ENCODE results near the gene SAMD8. TPM values are rescaled to one million over a fixed set of nuclear protein-coding genes. Genes with fewer than 3 reads are reported as not detected.
A peak's percentile ranks its signal among the peaks of the same experiment; 100 is the strongest.

The SAMD8 gene
- 21.9 TPM for total RNA-seq
- long read RNA-seq, transcript SAMD8-202 (6 exons, 1,654 nt): major isoform, 5 of 11 reads
- long read RNA-seq, partial matches to known transcripts: 2 of 11 reads
- long read RNA-seq, other reads (novel, unspliced or antisense): 4 of 11 reads

DNA sequence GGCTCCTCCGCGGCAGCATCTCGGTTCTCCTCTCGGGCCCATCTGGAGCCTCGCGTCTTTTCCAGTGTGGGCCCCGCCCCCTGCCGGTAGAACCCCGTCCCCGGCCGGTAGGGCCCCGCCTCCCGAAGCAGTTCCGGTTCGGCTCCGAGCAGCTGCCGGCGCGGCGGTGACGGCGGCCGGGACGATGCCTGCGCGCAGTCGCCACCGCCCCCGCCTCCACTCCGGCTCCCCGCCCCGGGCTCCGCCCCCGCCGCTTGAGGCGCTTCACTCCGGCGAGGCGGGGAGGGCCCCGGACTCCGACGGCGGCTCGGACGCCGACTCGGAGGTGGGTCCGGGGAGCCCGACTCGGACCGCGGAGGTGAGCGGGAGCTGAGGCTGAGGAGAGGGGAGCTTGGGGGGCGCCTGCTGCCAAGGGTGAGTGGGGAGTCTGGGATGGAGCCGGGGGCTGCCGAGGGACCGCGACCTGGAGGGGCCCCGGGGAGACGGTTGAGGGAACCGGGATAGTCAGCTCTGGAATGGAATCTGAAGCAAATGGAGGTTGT is at the start of gene SAMD8:
Gene SAMD8 (plus strand): TSS at position 292 of the 542 bp plus-strand sequence. CDS start 38,873 bp downstream, outside the sequence.
- intact Hi-C loops (cut with DNase I): loop anchor here (2.0 to 5.0 kb wide), 4 partner anchors 56 to 284 kb away; partner anchors contain the start of genes KAT6B and VDAC2
- peak; percentile 93 for ATAC-seq
- peak; percentile 99 for DNase-seq (ENCODE audit: missing footprints)

DNA sequence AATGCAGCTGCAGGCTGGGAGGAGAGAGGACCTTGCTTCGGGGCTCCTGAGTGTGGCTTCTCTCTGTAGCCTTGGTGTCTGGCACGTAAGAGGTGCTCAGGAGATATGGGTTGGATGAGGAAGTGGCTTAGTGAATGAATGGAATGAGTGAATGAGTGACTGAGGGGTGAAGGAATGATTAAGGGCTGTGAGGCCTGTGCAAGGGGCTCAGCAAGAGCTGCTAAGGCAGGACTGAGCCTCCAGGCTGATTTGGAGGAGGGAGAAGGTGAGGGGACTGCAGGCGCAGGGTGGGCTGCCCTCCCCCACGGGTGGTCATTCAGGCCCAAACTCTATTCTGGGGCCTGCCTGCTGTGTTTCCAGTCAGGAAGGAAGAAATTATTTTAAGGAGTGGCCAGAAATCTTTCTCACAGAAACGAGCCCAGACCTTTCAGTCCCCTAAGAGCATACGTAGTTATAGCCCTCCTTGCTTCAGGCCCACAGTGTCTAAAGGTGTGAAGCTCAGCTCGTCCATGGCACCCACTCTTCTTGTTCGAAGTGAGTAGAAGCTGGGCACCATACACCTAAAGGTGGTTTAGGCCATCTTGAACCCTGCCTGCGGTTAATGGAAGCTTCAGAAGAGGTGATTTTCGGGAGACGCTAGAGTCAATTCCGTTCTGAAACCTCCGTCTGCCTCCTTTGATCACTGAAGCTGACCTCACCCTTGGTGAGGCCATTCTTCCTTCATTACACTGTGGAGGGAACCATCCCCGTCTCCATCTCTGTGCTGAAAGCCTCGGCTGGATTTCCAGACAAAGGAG is 49.5 kb upstream of the SAMD8 start:
- ATAC-seq (no peak), DNase-seq (ENCODE audit: missing footprints) (no peak)
- intact Hi-C loops (cut with DNase I): no loop called here

DNA sequence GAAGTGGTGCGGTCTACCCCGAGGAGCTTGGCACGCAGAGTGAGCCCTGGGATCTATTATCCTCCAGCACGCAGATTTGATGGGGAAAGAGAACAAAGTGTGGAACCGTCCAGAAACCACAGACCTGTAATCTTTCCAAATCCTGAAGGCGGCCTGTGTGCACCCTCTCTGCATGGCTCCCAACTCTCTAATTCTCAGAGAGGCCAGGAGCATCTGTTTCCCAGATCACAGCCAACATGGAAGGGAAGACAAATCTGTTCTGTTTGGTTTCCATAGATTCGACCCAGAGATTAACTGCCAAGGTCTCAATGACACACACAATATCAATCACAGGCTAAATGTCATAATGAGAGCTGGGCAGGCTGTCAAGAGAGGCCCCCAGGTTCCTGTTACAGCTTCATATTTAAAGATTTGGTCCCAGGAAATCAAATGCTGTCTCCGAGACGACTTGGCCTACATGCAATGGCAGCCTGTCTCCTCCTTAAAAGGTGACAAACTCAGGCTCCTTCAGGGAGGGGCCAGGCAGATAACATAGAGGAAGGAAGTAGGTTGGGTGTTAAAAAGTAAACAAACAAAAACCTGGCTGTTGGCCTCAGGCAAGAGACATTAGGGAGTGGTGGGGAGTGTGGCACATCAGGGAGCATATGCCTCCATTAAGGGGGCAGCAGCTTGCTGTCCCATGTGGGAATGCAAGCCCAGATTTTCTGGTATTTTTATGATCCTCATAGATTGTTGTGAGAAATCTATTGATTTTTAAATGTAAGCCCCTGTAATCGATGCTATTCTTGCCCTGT is 48.8 kb upstream of the SAMD8 start:
- ATAC-seq (no peak), DNase-seq (ENCODE audit: missing footprints) (no peak)
- intact Hi-C loops (cut with DNase I): no loop called here

DNA sequence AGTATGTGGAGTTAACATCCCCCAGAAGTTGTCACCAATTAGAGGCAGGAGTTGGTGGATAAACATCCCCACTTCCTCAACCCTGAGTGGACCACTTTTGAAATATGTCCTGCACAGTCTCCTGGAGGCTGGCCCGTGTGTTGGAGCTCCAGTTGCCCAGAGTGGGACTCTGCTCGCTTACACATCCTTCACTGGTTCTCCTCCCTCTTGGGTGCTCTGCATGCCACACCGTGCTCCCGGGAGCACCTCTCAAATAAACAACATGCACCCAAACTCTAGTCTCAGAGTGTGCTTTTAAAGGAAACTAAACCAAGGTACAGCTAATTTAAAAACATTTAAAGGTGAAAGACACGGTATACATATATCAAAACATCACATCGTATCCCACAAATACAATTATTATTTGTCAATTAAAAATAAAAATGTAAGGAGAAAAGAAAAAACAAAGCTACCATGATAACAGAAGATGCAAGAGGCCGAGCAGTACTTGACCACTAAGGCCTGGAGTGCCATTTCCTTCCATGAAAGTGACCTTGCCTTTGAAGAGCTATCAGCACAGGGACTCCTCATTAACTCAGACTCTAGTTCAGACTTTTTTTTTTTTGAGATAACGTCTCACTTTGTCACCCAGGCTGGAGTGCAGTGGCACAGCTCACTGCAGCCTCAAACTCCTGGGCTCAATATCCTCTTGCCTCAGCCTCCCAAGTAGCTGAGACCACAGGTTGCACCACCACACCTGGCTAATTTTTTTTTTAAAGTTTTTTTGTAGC is 47.8 kb upstream of the SAMD8 start:
- no peak for DNase-seq (ENCODE audit: missing footprints)
- intact Hi-C loops (cut with DNase I): no loop called here
- no peak for ATAC-seq

DNA sequence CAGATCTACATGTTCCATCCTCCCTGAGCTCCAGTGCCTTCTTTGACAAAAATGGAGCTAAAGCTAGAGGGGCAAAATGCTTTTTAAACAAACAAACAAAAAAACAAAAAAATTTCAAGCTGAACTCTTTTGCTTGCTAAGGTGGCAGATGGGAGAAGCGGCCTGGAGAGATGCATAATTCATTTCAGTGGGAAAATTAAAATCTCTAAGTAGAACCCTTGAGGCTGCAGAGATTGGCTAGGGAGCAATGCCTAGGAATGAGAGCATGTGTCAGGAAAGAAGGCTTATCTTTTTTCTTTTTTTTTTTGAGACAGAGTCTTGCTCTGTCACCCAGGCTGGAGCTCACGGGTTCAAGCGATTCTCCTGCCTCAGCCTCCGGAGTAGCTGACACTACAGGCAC is 46.4 kb upstream of the SAMD8 start:
- DNase-seq (ENCODE audit: missing footprints): no peak
- no peak for ATAC-seq
- intact Hi-C loops (cut with DNase I): no loop called here

DNA sequence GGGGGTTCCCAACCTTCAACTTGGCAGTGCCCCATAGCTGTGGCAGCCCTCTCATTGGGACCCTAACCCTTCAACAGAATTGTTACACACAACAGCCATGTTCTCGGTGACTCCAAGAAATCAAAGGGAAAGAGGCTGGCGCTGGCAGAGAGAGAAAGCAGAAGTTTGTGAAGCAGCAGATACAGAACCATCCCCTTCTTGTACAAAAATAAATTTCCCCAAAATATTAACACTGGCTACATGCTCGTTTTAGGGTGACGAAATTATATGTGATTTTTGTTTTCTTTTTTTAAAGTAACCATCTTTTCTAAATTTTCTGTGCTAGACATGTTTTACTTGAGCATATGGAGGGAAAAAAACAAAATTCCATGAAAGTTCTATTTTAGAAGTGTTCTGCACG is 45.2 kb upstream of the SAMD8 start:
- intact Hi-C loops (cut with DNase I): no loop called here
- no peak for ATAC-seq

DNA sequence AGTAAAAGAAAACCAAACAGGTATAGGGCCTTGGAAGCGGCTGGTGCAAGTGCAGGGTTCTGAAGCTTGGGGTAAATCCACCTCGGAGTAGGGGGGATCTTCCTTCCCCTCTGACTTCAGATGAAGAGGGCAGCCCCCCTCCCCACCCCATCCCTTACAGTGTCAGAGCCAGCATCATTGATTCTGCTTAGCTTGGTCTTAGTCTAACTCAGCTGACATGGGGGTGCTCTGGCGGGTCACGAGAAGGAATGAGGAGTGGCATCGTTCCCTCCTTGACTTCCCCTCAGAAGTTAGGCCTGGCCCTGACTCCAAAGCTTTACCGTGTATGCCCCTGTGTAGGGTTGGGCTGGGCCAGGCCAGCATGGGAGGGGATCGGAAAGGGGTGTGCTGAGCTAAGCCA is 44.2 kb upstream of the SAMD8 start:
- ATAC-seq (no peak), DNase-seq (ENCODE audit: missing footprints) (no peak)
- intact Hi-C loops (cut with DNase I): no loop called here

More for the DNA sequence above, 45.2 kb upstream of the SAMD8 start:
- DNase-seq (ENCODE audit: missing footprints): no peak

DNA sequence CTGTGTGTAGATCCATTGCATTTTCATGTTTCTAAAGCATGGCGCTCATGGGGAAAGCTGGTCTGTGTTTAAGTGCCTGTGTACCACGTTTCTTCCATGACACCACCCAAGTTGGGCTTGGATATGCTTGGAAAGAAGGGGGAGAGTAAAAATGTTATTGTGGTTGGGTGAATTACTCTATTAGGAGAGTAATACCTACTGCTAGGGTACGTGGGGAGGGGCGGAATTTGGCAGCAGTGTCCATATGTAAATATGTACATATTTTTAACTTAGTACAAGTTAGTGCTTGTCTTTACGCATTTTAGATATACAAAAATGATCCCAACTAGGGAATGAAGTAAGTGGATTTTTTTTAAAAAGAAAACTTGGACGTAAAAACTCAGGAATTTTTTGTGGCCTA is 42.9 kb upstream of the SAMD8 start:
- intact Hi-C loops (cut with DNase I): no loop called here
- DNase-seq (ENCODE audit: missing footprints): no peak
- ATAC-seq: no peak

DNA sequence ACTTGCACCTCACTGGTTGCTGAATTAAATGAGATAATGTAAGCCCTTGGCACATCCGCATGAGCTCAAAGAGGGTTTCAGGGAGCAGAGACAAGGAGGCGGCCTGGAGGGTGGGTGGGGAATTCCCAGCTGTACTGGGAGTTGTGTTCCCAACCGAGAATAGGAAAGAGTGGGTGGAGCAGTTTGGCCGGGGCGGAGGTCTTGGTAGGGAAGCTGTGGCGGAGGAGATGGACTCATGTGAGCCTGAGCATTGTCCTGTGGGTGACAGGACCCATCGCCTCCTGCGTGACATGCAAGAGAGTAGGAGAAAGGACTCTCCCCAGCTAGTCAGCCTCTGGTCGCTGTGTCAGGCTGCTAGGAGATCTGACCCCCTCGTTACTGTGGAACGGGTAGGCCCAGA is 41.0 kb upstream of the SAMD8 start:
- DNase-seq (ENCODE audit: missing footprints): no peak
- ATAC-seq: no peak
- intact Hi-C loops (cut with DNase I): loop anchor here (5.0 kb wide), 1 partner anchor 33 kb away; no protein-coding TSS in a partner anchor

DNA sequence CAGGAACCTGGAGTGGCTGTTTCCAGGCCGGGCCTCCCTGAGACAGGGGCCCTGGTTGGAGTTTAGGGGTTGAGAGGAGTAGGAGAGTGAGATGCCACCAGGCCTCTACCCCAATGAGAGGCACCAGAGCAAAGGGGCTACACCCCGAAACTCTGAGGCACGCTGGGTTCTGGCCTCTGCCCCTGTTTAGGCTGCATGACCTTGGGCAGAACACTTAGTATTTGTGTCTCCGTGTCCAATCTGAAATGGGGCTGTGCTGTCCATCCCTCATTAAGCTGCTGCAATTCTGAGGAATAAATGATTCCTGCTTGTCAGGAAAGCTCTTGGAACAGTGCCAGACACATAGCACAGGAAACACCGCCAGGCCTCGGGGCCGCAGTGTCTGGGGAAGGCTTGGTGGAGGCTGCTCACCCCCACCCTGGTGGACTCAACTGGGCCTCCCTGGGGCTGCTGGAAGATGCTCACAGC is 40.5 kb upstream of the SAMD8 start:
- intact Hi-C loops (cut with DNase I): loop anchor here (5.0 kb wide), 1 partner anchor 34 kb away; no protein-coding TSS in a partner anchor
- ATAC-seq (peak; percentile 37), DNase-seq (ENCODE audit: missing footprints) (no peak)

DNA sequence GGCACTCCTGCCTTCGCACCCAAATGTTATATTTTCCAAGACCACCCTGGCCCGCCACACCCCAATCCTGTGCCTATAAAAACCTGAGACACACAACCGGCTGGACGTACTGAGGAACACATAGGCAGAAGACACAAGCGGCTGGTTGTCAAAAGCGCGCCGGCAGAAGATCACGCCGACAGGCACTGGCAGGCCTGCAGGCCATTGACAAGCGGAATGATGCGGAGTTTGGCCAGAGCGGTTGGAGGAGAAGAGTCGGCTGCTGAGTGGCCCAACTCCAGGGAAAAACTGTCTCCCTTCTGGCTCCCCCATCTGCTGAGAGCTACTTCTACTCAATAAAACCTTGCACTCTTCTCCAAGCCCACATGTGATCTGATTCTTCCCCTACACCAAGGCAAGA is 39.7 kb upstream of the SAMD8 start:
- DNase-seq (ENCODE audit: missing footprints) (no peak), ATAC-seq (no peak)
- intact Hi-C loops (cut with DNase I): loop anchor here (5.0 kb wide), 1 partner anchor 34 kb away; no protein-coding TSS in a partner anchor

DNA sequence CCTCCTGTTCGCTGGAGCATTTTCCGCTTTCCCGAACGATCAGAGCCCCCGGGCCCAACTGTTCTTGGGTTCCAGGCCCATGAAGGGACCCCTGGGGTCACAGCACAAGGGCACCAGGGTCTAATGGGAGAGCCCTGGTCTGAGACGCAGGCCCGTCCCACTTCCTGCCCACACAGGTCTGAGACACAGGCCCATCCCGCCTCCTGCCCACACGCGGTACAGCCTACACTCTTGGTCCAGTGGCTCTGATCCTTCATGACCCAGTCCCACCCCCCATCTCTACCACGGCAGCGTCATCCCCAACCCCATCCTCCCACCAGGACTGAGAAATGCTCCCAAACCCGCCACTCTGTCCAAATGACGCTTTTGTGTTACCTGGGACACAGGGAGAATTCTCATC is 38.7 kb upstream of the SAMD8 start:
- DNase-seq (ENCODE audit: missing footprints): no peak
- intact Hi-C loops (cut with DNase I): loop anchor here (5.0 kb wide), 1 partner anchor 35 kb away; no protein-coding TSS in a partner anchor
- ATAC-seq: no peak

DNA sequence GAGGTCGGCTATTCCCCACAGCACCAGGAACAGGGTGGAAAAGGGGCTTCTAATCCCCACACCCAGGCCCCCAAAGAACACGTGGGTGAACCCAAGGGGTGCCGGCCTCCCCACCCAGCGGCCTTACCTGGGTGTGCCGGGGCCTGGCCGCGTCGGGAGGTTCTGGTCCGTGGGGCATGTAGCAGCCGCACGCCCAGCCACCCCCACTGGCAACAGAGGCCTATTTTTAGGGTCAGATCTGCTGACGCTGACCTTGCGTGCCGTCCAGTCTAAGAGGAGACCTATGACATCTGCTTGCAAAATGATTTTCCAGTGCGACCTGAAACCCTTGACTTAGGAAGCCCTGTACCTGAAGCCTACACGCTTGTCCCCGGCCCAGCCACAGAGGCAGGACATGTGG is 38.0 kb upstream of the SAMD8 start:
- DNase-seq (ENCODE audit: missing footprints) (no peak), ATAC-seq (no peak)
- intact Hi-C loops (cut with DNase I): loop anchor here (5.0 kb wide), 1 partner anchor 36 kb away; no protein-coding TSS in a partner anchor

DNA sequence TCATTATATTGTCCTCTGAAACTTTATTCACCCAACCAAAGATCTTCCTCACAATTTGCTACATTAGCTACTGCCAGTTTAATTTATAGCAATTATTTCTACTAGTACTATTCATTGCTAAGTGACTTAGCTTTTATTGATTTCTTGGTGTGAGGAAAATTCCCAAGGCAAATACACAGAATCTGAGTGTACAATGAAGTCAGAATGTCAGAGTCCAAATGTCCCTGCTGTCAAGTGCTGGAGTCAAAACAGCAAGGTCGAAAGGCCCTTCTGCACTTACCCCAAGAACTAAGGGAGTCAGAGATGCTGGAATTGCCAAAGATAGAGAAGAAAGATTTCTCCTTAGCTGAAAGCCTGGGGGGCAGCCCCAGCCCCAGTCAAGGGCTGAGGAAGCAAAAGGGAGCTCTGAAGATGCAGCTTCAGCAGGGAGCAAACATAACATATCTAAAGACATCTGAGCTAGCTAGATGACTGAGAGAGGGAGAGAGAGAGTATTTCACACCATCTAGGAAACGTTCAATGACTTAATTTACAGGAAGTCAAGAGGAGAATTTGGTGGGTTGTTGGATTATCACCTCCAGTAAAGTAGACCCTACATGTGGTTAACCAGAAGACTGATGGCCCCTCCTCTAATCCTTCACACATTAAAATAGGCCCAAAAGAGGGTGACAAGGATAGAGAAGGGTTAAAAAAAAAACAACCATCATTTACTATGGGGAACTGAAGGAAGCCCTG is 36.6 kb upstream of the SAMD8 start:
- no peak for DNase-seq (ENCODE audit: missing footprints)
- no peak for ATAC-seq
- intact Hi-C loops (cut with DNase I): loop anchor here (5.0 kb wide), 1 partner anchor 38 kb away; no protein-coding TSS in a partner anchor

DNA sequence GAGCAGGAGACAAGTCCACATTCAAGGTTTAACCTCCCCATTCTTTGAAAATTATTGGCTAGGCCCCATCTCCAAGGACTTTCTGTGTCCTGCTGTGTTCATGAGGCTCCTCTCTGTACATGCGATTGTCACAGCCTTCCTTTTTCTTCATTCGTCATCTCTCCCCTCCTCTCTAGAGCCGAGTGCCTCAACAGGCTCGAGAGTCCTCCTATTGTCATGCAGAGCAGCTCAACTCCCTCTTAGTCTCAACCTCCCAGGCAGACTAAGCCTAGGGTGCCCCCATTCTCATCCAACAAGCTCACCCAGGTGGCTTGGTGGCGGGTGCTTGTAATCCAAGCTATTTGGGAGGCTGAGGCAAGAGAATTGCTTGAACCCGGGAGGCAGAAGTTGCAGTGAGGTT is 35.1 kb upstream of the SAMD8 start:
- intact Hi-C loops (cut with DNase I): no loop called here
- ATAC-seq (no peak), DNase-seq (ENCODE audit: missing footprints) (no peak)

DNA sequence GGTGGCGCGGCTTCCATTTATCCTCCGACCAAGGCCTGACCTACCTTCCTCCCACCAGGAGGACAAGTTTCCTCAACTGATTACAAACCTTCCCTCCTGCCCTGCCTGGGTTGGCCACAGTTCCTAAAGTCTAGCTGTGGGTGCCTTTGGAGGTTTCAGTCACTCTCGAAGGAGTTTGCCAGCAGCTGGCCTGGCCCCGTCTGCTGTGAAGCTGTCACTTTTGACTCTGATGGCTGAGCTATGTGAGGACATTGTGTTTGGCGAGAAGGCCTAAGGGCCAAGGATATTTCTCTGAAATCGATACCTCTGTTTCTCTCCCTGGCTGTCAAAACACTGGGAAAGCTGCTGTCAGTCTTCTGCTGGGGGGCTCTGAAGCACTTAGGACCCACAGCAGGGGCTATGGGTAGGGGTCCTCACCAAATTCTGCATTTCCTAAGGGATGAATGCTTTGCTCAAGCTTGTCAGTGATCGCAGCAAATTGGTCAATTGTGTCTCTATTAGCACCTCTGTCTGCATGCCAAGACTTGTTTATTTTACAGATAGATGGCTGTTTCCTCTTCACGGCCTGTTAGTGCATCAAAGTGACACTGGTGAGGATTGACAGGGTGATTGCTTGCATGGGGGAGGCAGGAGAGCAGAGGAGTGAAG is 31.9 kb upstream of the SAMD8 start:
- no peak for DNase-seq (ENCODE audit: missing footprints)
- intact Hi-C loops (cut with DNase I): no loop called here
- ATAC-seq: no peak

DNA sequence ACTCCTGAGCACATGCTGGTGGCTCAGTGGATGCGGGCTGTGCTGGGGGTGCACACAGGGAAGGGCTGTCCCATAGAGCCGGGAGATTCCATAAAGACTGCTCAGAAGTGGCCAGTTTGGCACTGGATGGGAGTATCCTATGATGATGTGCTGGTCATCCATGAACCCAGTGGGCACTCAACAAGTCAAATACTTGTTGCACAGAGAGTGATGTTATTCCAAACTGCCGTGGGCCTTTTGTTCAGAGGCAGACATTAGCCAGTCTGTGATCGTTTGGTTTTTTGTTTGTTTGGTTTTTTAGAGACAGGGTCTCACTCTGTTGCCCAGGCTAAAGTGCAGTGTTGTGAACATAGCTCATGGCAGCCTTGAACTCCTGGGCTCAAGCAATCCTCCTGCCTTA is 30.9 kb upstream of the SAMD8 start:
- no peak for DNase-seq (ENCODE audit: missing footprints)
- intact Hi-C loops (cut with DNase I): no loop called here
- ATAC-seq: no peak

All from Right ventricle myocardium inferior (tissue), 1 donor.